B cell (primary cell): Measurements from ENCODE around the gene LRRC8E.

Source experiments
- EZH2 ChIP-seq: IDR thresholded peaks from 2 replicates; pipeline ENCODE4 v1.6.1; 2012; ENCODE audit warnings: borderline replicate concordance, low read depth, mild to moderate bottlenecking, moderate library complexity, low read length; ENCODE audit not compliant: insufficient read depth, poor library complexity, severe bottlenecking
- TF ChIP-seq, protein P1 (sequence below): fragments of 200-600 bp; IDR thresholded peaks from one replicate; pipeline ENCODE4 v1.8.0; 2022; ENCODE audit warnings: antibody characterized with exemption, mild to moderate bottlenecking

DNA sequence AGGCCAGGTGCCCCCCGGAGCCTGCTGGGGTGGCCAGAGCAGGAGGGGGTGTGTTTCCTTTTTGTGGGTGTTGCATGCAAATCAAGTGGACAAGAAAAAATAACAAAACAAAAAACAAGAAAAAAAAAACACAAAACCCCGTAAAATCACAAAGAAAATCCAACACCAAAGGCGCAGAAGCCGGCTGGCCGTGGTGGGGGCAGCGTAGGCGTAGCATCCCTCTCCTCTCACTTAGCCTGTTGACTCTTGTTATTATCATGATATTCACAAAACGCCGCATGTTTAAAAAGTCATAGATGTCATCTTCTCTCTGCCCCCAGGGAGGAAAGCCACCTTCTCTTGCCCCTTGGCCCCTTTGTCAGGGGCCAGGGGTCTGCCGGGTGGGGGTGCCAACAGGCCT lies 25.3 kb downstream of the LRRC8E start:
- TF ChIP-seq, protein P1, sequence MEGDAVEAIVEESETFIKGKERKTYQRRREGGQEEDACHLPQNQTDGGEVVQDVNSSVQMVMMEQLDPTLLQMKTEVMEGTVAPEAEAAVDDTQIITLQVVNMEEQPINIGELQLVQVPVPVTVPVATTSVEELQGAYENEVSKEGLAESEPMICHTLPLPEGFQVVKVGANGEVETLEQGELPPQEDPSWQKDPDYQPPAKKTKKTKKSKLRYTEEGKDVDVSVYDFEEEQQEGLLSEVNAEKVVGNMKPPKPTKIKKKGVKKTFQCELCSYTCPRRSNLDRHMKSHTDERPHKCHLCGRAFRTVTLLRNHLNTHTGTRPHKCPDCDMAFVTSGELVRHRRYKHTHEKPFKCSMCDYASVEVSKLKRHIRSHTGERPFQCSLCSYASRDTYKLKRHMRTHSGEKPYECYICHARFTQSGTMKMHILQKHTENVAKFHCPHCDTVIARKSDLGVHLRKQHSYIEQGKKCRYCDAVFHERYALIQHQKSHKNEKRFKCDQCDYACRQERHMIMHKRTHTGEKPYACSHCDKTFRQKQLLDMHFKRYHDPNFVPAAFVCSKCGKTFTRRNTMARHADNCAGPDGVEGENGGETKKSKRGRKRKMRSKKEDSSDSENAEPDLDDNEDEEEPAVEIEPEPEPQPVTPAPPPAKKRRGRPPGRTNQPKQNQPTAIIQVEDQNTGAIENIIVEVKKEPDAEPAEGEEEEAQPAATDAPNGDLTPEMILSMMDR, result no peak
- TF ChIP-seq EZH2, result no peak
